Dedifferentiated amniotic fluid mesenchymal stem cell (primary cell): ENCODE measurements around the gene HOXD1.

ENCODE experiments used
- DNase-seq: peaks from one replicate; pipeline ENCODE4 v3.0.0-alpha.2; 2016; ENCODE audit errors: extremely low spot score

HOXD1 gene

GRCh38 chr2:176165370-176166050, 23.0 kb upstream of the HOXD1 start:
- no peak for DNase-seq

- DNase-seq = no peak
Measured at GRCh38 chr2:176166272-176166671, 22.2 kb upstream of the HOXD1 start.

GRCh38 chr2:176167398-176167797, 21.1 kb upstream of the HOXD1 start:
- DNase-seq = no peak

GRCh38 chr2:176169181-176169580, 19.3 kb upstream of the HOXD1 start:
- no peak for DNase-seq

- DNase-seq = no peak
Measured at GRCh38 chr2:176169711-176170110, 18.8 kb upstream of the HOXD1 start.

GRCh38 chr2:176170602-176171305, 17.7 kb upstream of the HOXD1 start:
- DNase-seq = no peak

GRCh38 chr2:176171351-176172006, 17.0 kb upstream of the HOXD1 start:
- DNase-seq = no peak

- DNase-seq = no peak
Measured at GRCh38 chr2:176172007-176172894, 16.2 kb upstream of the HOXD1 start.

- DNase-seq = no peak
Measured at GRCh38 chr2:176172895-176173566, 15.4 kb upstream of the HOXD1 start.

GRCh38 chr2:176173567-176174381, 14.7 kb upstream of the HOXD1 start:
- no peak for DNase-seq

GRCh38 chr2:176174382-176174823, 14.1 kb upstream of the HOXD1 start:
- DNase-seq = no peak

GRCh38 chr2:176174824-176175708, 13.4 kb upstream of the HOXD1 start:
- no peak for DNase-seq

- no peak for DNase-seq
Measured at GRCh38 chr2:176175709-176176607, 12.5 kb upstream of the HOXD1 start.

- DNase-seq = no peak
Measured at GRCh38 chr2:176177580-176178037, 10.9 kb upstream of the HOXD1 start.

GRCh38 chr2:176178038-176178756, 10.3 kb upstream of the HOXD1 start:
- no peak for DNase-seq

- DNase-seq = no peak
Measured at GRCh38 chr2:176178757-176179295, 9.6 kb upstream of the HOXD1 start.

- DNase-seq = no peak
Measured at GRCh38 chr2:176181551-176181950, 6.9 kb upstream of the HOXD1 start.
